Measurements from ENCODE around the gene LRRC8E.

LRRC8E gene

DNA sequence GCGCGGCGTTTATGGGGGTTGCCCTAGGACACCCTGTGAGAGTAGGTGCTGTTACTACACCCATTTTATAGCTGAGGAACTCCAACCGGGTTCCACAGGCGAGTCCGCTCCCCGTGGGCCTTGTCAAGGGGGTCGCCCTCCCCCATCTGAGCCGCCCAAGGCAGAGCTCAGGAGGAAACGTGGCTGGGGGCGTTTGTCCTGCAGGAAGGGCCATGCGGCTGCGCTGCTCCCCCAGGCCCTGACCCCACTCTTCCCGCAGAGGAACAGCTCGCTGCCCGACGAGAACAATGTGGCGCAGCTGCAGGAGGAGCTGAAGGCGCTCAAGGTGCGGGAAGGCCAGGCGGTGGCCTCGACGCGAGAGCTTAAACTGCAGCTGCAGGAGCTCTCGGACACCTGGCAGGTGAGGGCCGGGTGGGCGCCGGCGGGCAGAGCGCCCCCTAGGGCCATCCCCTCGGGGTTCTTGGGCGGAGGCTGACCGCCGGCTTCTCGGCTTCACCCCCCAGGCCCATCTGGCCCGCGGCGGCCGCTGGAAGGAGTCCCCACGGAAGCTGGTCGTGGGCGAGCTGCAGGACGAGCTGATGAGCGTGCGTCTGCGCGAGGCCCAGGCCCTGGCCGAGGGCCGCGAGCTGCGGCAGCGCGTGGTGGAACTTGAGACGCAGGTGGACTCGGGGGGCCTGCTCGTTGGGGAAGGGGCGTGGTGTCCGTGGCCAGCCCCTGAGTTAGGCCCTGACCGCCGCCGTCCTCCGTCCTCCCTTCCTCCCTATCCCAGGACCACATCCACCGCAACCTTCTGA, 26.5 kb upstream of the LRRC8E start:
- no peaks in the 10 kb centered on the region for H3K9me3 ChIP-seq (ENCODE audit: control insufficient read depth in 2 of 2, low read length in 2 of 2)
- H3K4me3 ChIP-seq (ENCODE audit: low read length in 2 of 2) = peak overlapping the region in 1 of 2 donors; percentile 37
- peaks cover 5 to 10% of the 10 kb centered on the region in 2 donors for H3K4me1 ChIP-seq (ENCODE audit: control insufficient read depth in 2 of 2, insufficient read depth in 2 of 2, low read length in 2 of 2)
- no peak overlapping the region for H3K27ac ChIP-seq (ENCODE audit: low read depth in 2 of 2, low read length in 2 of 2)
- no peaks in the 10 kb centered on the region for H3K36me3 ChIP-seq (ENCODE audit: control insufficient read depth in 2 of 2, insufficient read depth in 2 of 2, low read length in 2 of 2)
- H3K27me3 ChIP-seq (ENCODE audit: control insufficient read depth in 2 of 2, insufficient read depth in 2 of 2, low read length in 2 of 2) = peaks cover 18 to 42% of the 10 kb centered on the region in 2 donors
- no peak overlapping the region for H3K9ac ChIP-seq (ENCODE audit: low read depth in 1 of 2, low read length in 2 of 2)

DNA sequence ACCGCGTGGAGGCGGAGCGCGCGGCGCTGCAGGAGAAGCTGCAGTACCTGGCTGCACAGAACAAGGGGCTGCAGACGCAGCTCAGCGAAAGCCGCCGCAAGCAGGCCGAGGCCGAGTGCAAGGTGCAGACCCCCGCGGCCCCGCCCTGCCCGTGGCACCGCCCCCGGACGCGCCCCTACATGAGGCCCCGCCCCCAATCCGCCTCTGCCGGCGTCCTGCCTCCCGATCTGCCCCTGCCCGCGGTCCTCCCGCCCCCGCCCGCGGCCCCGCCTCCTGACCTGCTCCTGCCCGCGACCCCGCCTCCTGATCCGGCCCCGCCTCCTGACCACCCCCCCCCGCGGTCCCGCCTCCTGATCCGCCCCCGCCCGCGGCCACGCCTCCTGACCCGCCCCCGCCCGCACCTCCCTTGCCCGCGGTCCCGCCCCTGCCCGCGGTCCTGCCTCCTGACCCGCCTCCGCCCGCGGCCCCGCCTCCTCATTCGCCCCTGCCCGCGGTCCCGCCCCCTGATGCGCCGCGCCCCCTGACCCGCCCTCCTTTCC, 25.8 kb upstream of the LRRC8E start:
- no peak overlapping the region for H3K9ac ChIP-seq (ENCODE audit: low read depth in 1 of 2, low read length in 2 of 2)
- peak overlapping the region in 1 of 2 donors; percentile 37 for H3K4me3 ChIP-seq (ENCODE audit: low read length in 2 of 2)
- peaks cover 5 to 10% of the 10 kb centered on the region in 2 donors for H3K4me1 ChIP-seq (ENCODE audit: control insufficient read depth in 2 of 2, insufficient read depth in 2 of 2, low read length in 2 of 2)
- H3K9me3 ChIP-seq (ENCODE audit: control insufficient read depth in 2 of 2, low read length in 2 of 2) = no peaks in the 10 kb centered on the region
- peaks cover 23 to 42% of the 10 kb centered on the region in 2 donors for H3K27me3 ChIP-seq (ENCODE audit: control insufficient read depth in 2 of 2, insufficient read depth in 2 of 2, low read length in 2 of 2)
- H3K36me3 ChIP-seq (ENCODE audit: control insufficient read depth in 2 of 2, insufficient read depth in 2 of 2, low read length in 2 of 2) = no peaks in the 10 kb centered on the region
- H3K27ac ChIP-seq (ENCODE audit: low read depth in 2 of 2, low read length in 2 of 2) = no peak overlapping the region

DNA sequence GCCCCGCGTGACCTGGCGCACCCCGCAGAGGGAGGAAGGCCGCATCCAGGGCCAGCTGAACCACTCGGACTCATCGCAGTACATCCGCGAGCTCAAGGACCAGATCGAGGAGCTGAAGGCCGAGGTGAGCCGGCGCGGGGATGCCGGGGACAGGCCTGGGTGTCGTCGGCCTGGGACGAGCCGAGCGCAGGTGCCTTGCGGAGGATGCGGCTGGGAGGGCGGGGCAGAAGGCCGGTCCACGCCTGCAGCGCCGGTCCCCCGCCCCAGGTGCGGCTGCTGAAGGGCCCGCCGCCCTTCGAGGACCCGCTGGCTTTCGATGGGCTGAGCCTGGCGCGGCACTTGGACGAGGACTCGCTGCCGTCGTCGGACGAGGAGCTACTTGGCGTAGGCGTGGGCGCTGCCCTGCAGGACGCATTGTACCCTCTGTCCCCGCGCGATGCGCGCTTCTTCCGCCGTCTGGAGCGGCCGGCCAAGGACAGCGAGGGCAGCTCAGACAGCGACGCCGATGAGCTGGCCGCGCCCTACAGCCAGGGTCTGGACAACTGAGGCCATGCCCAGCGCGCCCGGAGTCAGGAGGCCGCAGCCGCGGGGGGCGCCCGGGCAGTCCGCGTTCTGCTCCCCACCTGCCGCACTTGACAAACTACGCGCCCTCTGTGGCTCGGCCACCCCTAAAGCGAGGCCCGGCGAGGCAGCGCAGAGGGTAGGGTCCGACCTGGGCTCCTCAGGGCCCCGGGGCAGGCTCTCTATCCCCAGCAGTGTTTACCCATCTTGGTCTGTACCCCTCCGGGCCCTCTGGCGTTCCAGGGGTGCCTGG, 24.9 kb upstream of the LRRC8E start:
- H3K4me3 ChIP-seq (ENCODE audit: low read length in 2 of 2) = no peak overlapping the region

DNA sequence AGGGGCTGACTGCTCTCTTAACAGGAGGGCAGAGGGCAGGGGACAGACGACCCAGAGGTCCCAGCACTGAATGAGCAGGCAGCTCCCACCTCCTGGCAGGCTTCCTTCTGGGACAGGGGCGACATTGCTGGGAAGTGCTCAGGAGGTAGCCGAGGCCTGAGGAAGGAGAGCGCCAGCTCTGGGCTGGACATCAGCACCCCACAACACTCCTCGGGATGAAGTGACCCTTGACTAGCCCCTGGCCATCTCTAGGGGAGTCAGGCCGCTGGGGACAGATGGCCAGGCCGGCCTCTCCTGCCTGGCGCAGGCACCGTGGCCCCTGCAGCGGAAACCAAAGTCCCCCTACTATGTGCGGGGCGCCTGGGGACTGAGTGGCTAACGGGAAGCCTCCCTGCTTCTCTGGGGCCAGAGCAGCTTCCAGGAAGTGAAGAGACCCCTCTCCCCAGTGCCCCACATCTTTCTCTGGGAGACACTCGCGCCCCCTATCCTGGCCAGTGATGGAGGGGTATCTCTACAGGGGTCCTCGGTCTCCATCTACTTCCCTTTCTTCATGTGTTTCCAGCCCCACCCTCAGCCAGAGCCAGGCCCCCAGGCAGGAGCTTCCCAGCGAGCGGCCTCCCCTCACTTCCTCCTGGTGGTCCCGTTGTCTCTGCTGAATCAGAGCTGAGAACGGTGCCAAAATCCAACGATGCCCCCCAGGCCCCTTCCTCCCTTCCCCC, 24.2 kb upstream of the LRRC8E start:
- H3K36me3 ChIP-seq (ENCODE audit: control insufficient read depth in 2 of 2, insufficient read depth in 2 of 2, low read length in 2 of 2) = no peaks in the 10 kb centered on the region
- no peak overlapping the region for H3K9ac ChIP-seq (ENCODE audit: low read depth in 1 of 2, low read length in 2 of 2)
- no peak overlapping the region for H3K27ac ChIP-seq (ENCODE audit: low read depth in 2 of 2, low read length in 2 of 2)
- peaks cover 24 to 42% of the 10 kb centered on the region in 2 donors for H3K27me3 ChIP-seq (ENCODE audit: control insufficient read depth in 2 of 2, insufficient read depth in 2 of 2, low read length in 2 of 2)
- peaks cover 14 to 20% of the 10 kb centered on the region in 2 donors for H3K4me1 ChIP-seq (ENCODE audit: control insufficient read depth in 2 of 2, insufficient read depth in 2 of 2, low read length in 2 of 2)
- no peaks in the 10 kb centered on the region for H3K9me3 ChIP-seq (ENCODE audit: control insufficient read depth in 2 of 2, low read length in 2 of 2)
- H3K4me3 ChIP-seq (ENCODE audit: low read length in 2 of 2) = no peak overlapping the region

More for the DNA sequence above, 24.9 kb upstream of the LRRC8E start:
- no peak overlapping the region for H3K9ac ChIP-seq (ENCODE audit: low read depth in 1 of 2, low read length in 2 of 2)
- no peak overlapping the region for H3K27ac ChIP-seq (ENCODE audit: low read depth in 2 of 2, low read length in 2 of 2)
- peaks cover 7 to 12% of the 10 kb centered on the region in 2 donors for H3K4me1 ChIP-seq (ENCODE audit: control insufficient read depth in 2 of 2, insufficient read depth in 2 of 2, low read length in 2 of 2)
- H3K27me3 ChIP-seq (ENCODE audit: control insufficient read depth in 2 of 2, insufficient read depth in 2 of 2, low read length in 2 of 2) = peaks cover 24 to 42% of the 10 kb centered on the region in 2 donors
- no peaks in the 10 kb centered on the region for H3K36me3 ChIP-seq (ENCODE audit: control insufficient read depth in 2 of 2, insufficient read depth in 2 of 2, low read length in 2 of 2)
- no peaks in the 10 kb centered on the region for H3K9me3 ChIP-seq (ENCODE audit: control insufficient read depth in 2 of 2, low read length in 2 of 2)

DNA sequence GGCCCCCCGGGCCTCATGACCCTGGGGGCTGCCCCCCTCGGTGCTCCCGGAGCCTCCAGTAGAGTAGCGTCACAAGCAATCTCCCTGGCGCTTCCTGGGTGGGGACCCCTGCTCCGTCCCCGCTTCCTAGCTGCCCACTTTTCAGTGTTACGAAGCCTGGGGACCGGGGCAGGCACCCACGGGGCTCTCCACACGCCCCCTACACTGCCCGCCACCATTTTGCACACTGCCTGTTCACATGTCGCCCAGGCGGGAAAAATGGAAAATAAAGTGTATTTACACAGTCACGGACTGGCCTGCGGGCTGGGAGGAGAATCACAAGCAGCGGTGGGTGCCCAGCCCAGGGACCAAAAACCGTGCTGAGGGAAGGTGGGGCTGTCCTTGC, 23.6 kb upstream of the LRRC8E start:
- H3K4me1 ChIP-seq (ENCODE audit: control insufficient read depth in 2 of 2, insufficient read depth in 2 of 2, low read length in 2 of 2) = peaks cover 14 to 23% of the 10 kb centered on the region in 2 donors
- no peak overlapping the region for H3K27ac ChIP-seq (ENCODE audit: low read depth in 2 of 2, low read length in 2 of 2)
- H3K9me3 ChIP-seq (ENCODE audit: control insufficient read depth in 2 of 2, low read length in 2 of 2) = no peaks in the 10 kb centered on the region
- peaks cover 24 to 42% of the 10 kb centered on the region in 2 donors for H3K27me3 ChIP-seq (ENCODE audit: control insufficient read depth in 2 of 2, insufficient read depth in 2 of 2, low read length in 2 of 2)
- no peak overlapping the region for H3K9ac ChIP-seq (ENCODE audit: low read depth in 1 of 2, low read length in 2 of 2)
- H3K36me3 ChIP-seq (ENCODE audit: control insufficient read depth in 2 of 2, insufficient read depth in 2 of 2, low read length in 2 of 2) = no peaks in the 10 kb centered on the region
- H3K4me3 ChIP-seq (ENCODE audit: low read length in 2 of 2) = no peak overlapping the region

DNA sequence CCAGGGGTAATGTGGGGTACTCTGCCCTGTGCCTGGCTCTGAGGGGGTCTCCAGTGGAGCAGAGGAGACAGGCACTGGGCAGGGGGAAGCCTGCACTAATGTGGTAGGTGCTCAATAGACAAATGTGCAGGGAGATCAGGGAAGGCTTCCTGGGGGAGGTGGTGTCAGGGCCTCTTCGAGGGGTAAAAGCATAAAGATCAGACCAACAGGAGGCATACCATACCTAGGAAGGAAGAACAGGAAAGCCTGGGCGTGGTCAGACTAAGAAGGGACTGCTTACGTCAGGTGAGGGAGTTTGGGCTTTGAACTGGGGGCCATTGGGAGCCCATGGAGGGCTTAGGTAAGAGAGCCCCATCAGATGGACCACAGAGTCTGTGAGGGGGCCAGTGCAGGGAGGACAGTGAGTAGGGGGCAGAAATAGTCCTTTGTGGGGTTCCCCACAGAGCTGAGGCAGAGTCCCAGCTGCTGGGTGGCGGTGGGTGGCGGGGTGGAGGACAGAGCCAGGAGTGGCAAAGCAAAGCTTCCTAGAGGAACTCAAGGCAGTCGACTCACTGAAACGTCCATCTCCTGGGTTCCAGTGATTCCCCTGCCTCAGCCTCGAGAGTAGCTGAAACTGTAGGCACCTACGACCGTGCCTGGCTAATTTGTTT, 22.9 kb upstream of the LRRC8E start:
- no peak overlapping the region for H3K27ac ChIP-seq (ENCODE audit: low read depth in 2 of 2, low read length in 2 of 2)
- H3K4me3 ChIP-seq (ENCODE audit: low read length in 2 of 2) = no peak overlapping the region
- H3K9ac ChIP-seq (ENCODE audit: low read depth in 1 of 2, low read length in 2 of 2) = no peak overlapping the region
- peaks cover 24 to 42% of the 10 kb centered on the region in 2 donors for H3K27me3 ChIP-seq (ENCODE audit: control insufficient read depth in 2 of 2, insufficient read depth in 2 of 2, low read length in 2 of 2)
- no peaks in the 10 kb centered on the region for H3K9me3 ChIP-seq (ENCODE audit: control insufficient read depth in 2 of 2, low read length in 2 of 2)
- peaks cover 14 to 23% of the 10 kb centered on the region in 2 donors for H3K4me1 ChIP-seq (ENCODE audit: control insufficient read depth in 2 of 2, insufficient read depth in 2 of 2, low read length in 2 of 2)
- no peaks in the 10 kb centered on the region for H3K36me3 ChIP-seq (ENCODE audit: control insufficient read depth in 2 of 2, insufficient read depth in 2 of 2, low read length in 2 of 2)

DNA sequence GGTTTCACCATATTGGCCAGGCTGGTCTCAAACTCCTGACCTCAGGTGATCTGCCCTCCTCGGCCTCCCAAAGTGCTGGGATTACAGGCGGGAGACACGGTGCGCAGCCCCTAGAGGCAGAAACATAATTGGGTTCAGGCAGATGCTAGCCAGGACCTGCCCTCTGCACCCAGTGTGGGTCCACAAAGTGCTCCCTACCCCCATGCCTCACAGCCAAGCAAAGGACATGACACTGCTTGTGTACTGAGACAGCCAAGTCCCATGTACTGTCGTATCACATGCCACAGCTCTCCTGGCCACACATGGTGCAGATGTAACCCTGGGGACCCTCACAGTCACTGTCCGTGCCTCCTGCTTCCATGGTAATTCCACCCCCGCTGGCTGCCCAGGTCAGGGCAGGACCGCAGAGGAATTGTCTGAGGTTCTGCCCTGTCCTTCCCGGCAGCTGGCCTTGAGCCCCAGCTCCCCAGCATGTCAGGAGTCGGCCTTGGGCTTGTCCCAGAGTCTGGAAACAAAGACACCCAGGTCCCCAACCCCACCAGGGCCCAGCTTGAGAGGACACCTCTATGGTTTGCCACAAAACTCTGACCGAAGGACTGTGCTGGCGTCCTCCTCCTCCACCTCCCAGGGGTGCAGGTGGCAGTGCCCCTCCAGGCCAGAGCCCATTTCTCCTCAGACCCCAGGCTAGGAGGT, 21.8 kb upstream of the LRRC8E start:
- Histone ChIP-seq H3K9ac (ENCODE audit: low read depth in 1 of 2, low read length in 2 of 2) (no peak overlapping the region), H3K9me3 (ENCODE audit: control insufficient read depth in 2 of 2, low read length in 2 of 2) (no peaks in the 10 kb centered on the region), H3K4me1 (ENCODE audit: control insufficient read depth in 2 of 2, insufficient read depth in 2 of 2, low read length in 2 of 2) (peaks cover 20 to 26% of the 10 kb centered on the region in 2 donors), H3K27ac (ENCODE audit: low read depth in 2 of 2, low read length in 2 of 2) (no peak overlapping the region), H3K4me3 (ENCODE audit: low read length in 2 of 2) (no peak overlapping the region), H3K27me3 (ENCODE audit: control insufficient read depth in 2 of 2, insufficient read depth in 2 of 2, low read length in 2 of 2) (peaks cover 17 to 32% of the 10 kb centered on the region in 2 donors), H3K36me3 (ENCODE audit: control insufficient read depth in 2 of 2, insufficient read depth in 2 of 2, low read length in 2 of 2) (no peaks in the 10 kb centered on the region)

DNA sequence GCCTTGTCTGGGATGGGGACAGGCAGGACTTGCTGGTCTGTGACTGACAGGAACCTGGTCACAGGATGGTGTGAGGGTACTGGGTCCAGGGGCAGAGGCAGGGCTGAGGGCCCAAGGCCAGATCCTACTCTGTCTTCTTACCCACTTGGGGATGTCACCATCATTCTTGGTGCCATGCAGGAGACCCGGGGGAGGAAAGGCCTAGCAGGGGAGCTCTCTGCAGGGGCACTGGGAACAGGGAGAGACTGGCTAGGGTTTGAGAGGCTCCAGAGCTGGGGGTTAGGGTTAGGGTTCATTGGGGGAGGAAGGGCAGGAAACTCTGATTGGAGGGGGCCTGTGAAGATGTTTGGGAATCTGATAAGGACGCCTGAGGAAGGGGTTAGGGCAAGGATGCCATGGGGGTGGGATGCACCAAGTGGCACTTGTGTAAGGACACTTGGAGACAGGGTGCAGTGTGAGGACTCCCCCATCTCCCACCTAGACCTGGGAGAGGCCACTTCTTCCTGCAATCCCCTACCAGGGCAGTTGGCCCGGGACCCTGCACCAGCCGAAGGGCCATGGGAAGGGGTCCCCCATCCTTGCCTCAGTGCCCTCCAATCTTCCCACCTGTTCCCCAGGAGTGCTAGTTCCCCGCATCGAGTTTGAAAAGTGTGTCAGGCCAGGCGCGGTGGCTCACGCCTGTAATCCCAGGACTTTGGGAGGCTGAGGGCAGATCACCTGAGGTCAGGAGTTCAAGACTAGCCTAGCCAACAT, 21.0 kb upstream of the LRRC8E start:
- Histone ChIP-seq H3K4me3 (ENCODE audit: low read length in 2 of 2) (no peak overlapping the region), H3K27ac (ENCODE audit: low read depth in 2 of 2, low read length in 2 of 2) (no peak overlapping the region), H3K4me1 (ENCODE audit: control insufficient read depth in 2 of 2, insufficient read depth in 2 of 2, low read length in 2 of 2) (peaks cover 21 to 24% of the 10 kb centered on the region in 2 donors), H3K9ac (ENCODE audit: low read depth in 1 of 2, low read length in 2 of 2) (no peak overlapping the region), H3K27me3 (ENCODE audit: control insufficient read depth in 2 of 2, insufficient read depth in 2 of 2, low read length in 2 of 2) (peaks cover 17 to 29% of the 10 kb centered on the region in 2 donors), H3K9me3 (ENCODE audit: control insufficient read depth in 2 of 2, low read length in 2 of 2) (no peaks in the 10 kb centered on the region), H3K36me3 (ENCODE audit: control insufficient read depth in 2 of 2, insufficient read depth in 2 of 2, low read length in 2 of 2) (no peaks in the 10 kb centered on the region)
